ENCODE measurements around the gene EGR1. TPM values are rescaled to one million over a fixed set of nuclear protein-coding genes. Genes with fewer than 3 reads are reported as not detected.

Gene EGR1
- 2.7 and 3.4 TPM in 2 replicates for total RNA-seq

DNA sequence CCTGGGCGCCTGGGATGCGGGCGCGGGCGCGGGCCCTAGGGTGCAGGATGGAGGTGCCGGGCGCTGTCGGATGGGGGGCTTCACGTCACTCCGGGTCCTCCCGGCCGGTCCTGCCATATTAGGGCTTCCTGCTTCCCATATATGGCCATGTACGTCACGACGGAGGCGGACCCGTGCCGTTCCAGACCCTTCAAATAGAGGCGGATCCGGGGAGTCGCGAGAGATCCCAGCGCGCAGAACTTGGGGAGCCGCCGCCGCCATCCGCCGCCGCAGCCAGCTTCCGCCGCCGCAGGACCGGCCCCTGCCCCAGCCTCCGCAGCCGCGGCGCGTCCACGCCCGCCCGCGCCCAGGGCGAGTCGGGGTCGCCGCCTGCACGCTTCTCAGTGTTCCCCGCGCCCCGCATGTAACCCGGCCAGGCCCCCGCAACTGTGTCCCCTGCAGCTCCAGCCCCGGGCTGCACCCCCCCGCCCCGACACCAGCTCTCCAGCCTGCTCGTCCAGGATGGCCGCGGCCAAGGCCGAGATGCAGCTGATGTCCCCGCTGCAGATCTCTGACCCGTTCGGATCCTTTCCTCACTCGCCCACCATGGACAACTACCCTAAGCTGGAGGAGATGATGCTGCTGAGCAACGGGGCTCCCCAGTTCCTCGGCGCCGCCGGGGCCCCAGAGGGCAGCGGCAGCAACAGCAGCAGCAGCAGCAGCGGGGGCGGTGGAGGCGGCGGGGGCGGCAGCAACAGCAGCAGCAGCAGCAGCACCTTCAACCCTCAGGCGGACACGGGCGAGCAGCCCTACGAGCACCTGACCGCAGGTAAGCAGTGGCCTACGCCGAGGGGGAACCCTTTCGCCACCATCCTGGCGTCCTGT, at the start of gene EGR1:
Gene EGR1 (plus strand): TSS at position 219 of the 864 bp plus-strand sequence. CDS start 283 bp downstream, at position 502.

DNA sequence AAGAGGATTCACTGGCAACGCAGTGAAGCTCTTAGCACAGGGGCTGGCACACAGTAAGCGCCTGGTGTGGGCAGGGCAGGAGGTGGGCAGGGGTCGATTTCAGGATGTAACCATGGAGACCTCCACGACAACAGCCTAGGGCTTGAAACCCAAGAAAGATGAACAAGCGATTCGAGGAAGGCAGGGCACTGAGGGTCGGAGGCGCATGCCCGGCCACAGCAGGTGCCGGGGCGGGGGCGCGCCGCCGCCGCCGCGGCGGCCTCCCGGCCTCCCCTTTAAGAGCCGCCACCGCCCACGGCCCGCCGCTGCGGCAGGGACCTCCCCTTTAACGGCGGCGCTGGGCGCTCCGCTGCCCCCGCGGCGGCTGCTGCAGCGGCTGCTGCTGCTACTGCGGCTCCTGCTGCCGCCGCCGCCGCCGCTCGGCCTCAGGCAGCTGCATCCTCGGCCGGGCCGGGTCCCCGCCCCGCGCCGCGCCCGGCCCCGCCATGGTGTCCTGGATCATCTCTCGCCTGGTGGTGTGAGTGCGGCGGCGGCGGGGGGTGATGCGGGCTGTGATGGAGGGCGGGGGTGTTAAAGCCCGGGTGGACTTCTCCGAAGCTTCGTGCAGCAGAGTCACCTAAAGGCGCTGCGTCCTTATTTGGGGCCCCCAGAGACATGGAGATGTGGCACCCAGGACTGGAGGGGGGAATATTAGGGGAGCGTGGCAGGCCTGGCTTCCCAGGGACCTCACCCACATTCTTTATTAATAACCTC, 26.4 kb upstream of the EGR1 start, which contains the start of gene REEP2:
Gene REEP2 (plus strand): TSS at position 334 of the 753 bp plus-strand sequence. CDS start 152 bp downstream, at position 486.

Other genes with a start within 250 kb of the EGR1 start
- gene GFRA3, start 190.9 kb upstream of the EGR1 start, total RNA-seq, result not detected in 2 replicates
- 0.98 and 1.4 TPM in 2 replicates for gene CDC25C, start 133.7 kb upstream of the EGR1 start, total RNA-seq
- 31.8 and 32.6 TPM in 2 replicates for gene FAM53C, start 127.2 kb upstream of the EGR1 start, total RNA-seq
- gene KDM3B, start 112.8 kb upstream of the EGR1 start, total RNA-seq, result 55.4 and 57.3 TPM in 2 replicates
- 0.65 and 1.0 TPM in 2 replicates for gene REEP2, start 26.4 kb upstream of the EGR1 start, total RNA-seq
- gene ETF1, start 77.8 kb downstream of the EGR1 start, total RNA-seq, result 81.7 and 103 TPM in 2 replicates
- gene HSPA9, start 109.9 kb downstream of the EGR1 start, total RNA-seq, result 180 and 204 TPM in 2 replicates